K562 (cell line): ENCODE measurements around the gene HSBP1L1. TPM values are rescaled to one million over a fixed set of nuclear protein-coding genes. Genes with fewer than 3 reads are reported as not detected.
A peak's percentile ranks its signal among the peaks of the same experiment; 100 is the strongest.

ENCODE experiments used
- ATAC-seq: fragments of 200-7000 bp; cut with Tn5 transposase; 3 replicates; pipeline ENCODE4 v1.9.1; 2020; ENCODE audit warnings: moderate library complexity
- BruUV-seq: library from RNA; stranded (reverse); fragments of 400-500 nt; replicated peaks from 2 replicates; lab custom pipeline; 2021; lab: Mats Ljungman, UMichigan
- CTCF ChIA-PET: fragments of 300-600 bp; formaldehyde crosslinking; extraction: SDS; loops from one replicate; lab custom pipeline; 2021; ENCODE audit warnings: low intra/inter-chr PET ratio; lab: Yijun Ruan, JAX
- POLR2A ChIA-PET: fragments of 300-600, 350-650 bp; sonication (Branson Sonifier 250); formaldehyde crosslinking; extraction: SDS; loops from one replicate; lab custom pipeline; 2021; ENCODE audit warnings: antibody characterized with exemption, inconsistent platforms; lab: Yijun Ruan, JAX
- DNase-seq, 4 experiments: peaks; one replicate each; pipeline versions ENCODE4 v3.0.0 to v3.0.0-alpha.2; 2011 to 2018; ENCODE audit warnings: low spot score in 3 of 4, mixed read lengths in 3 of 4; ENCODE audit errors: extremely low read depth in 1 of 4
- FAIRE-seq: peaks from 2 replicates; lab custom pipeline; 2011; peaks lifted over from hg19 to GRCh38; lab: Jason Lieb, UNC
- H2AFZ ChIP-seq: 2 replicates; pipeline ENCODE4 v1.6.0; 2011; ENCODE audit warnings: low read depth, low read length, control low read depth, inconsistent platforms
- H3K27ac ChIP-seq: fragments of 200-600 bp; 3 replicates; pipeline ENCODE4 v1.8.0; 2011; ENCODE audit warnings: low read depth, mild to moderate bottlenecking, control low read depth, inconsistent platforms, low read length, moderate library complexity, mixed read lengths; ENCODE audit errors: extremely low read depth
- H3K27me3 ChIP-seq, 2 experiments: fragments of 300-600 bp in 1 of 2; 2 replicates in 1 of 2; 3 replicates in 1 of 2; pipeline versions ENCODE4 v1.6.0 to v1.8.0; 2011; ENCODE audit warnings: inconsistent platforms in 2 of 2, low read length in 2 of 2, mild to moderate bottlenecking in 1 of 2, mixed read lengths in 1 of 2, moderate library complexity in 1 of 2; ENCODE audit not compliant: control insufficient read depth in 2 of 2, insufficient read depth in 2 of 2
- H3K36me3 ChIP-seq: fragments of 300-600 bp; 3 replicates; pipeline ENCODE4 v1.8.0; 2011; ENCODE audit warnings: mild to moderate bottlenecking, low read length, inconsistent platforms; ENCODE audit not compliant: control insufficient read depth, insufficient read depth
- H3K4me1 ChIP-seq, 2 experiments: fragments of 200-600 bp in 1 of 2; replicated peaks in 1 of 2; 2 replicates in 1 of 2; 3 replicates in 1 of 2; pipeline versions ENCODE4 v1.5.1 to v1.8.0; 2011; ENCODE audit warnings: inconsistent platforms in 2 of 2, low read length in 2 of 2, mild to moderate bottlenecking in 1 of 2, mixed read lengths in 1 of 2, moderate library complexity in 1 of 2; ENCODE audit not compliant: control insufficient read depth in 2 of 2, insufficient read depth in 2 of 2
- H3K4me2 ChIP-seq: 2 replicates; pipeline ENCODE4 v1.6.1; 2011; ENCODE audit warnings: low read length, control low read depth, inconsistent platforms, mixed read lengths; ENCODE audit not compliant: insufficient read depth
- H3K4me3 ChIP-seq: fragments of 200-600 bp; sonication (generic), shearing (Covaris generic); 2 replicates; pipeline ENCODE4 v1.5.1; 2016; ENCODE audit warnings: control low read depth, inconsistent platforms
- H3K79me2 ChIP-seq: fragments of 200-600 bp; 3 replicates; pipeline ENCODE4 v1.8.0; 2011; ENCODE audit warnings: low read length, inconsistent platforms; ENCODE audit not compliant: control insufficient read depth, insufficient read depth
- H3K9ac ChIP-seq, 2 experiments: 2 replicates each; pipeline versions ENCODE4 v1.6.0 to v1.6.1; 2011; ENCODE audit warnings: low read depth in 2 of 2, low read length in 2 of 2, control low read depth in 1 of 2, inconsistent platforms in 1 of 2, mild to moderate bottlenecking in 1 of 2, mixed read lengths in 1 of 2; ENCODE audit not compliant: insufficient read depth in 1 of 2
- H3K9me1 ChIP-seq: one replicate; pipeline ENCODE4 v1.6.0; 2011; ENCODE audit warnings: inconsistent platforms, mild to moderate bottlenecking, low read length, moderate library complexity; ENCODE audit not compliant: control insufficient read depth, insufficient read depth
- H3K9me3 ChIP-seq: replicated peaks from 2 replicates; pipeline ENCODE4 v1.5.1; 2011; ENCODE audit warnings: low read depth, low read length, inconsistent platforms; ENCODE audit not compliant: control insufficient read depth, insufficient read depth
- H4K20me1 ChIP-seq: replicated peaks from 2 replicates; pipeline ENCODE4 v1.6.1; 2011; ENCODE audit warnings: low read length, inconsistent platforms, mixed read lengths; ENCODE audit not compliant: control insufficient read depth, insufficient read depth
- CBX1 ChIP-seq: sonication (generic); IDR thresholded peaks from 2 replicates; pipeline ENCODE4 v1.6.1; 2016; ENCODE audit warnings: antibody characterized with exemption, low read depth, mild to moderate bottlenecking
- E2F6 ChIP-seq, 2 experiments: IDR thresholded peaks; 2 replicates each; pipeline ENCODE4 v1.6.1; 2011; ENCODE audit warnings: borderline replicate concordance in 1 of 2, control low read depth in 1 of 2, low read depth in 1 of 2, low read length in 1 of 2, mild to moderate bottlenecking in 1 of 2, mixed read lengths in 1 of 2, moderate library complexity in 1 of 2; ENCODE audit not compliant: insufficient read depth in 1 of 2, insufficient read length in 1 of 2, poor library complexity in 1 of 2, severe bottlenecking in 1 of 2; ENCODE audit errors: extremely low read depth in 1 of 2
- L3MBTL2 ChIP-seq: fragments of 450-650 bp; IDR thresholded peaks from 2 replicates; pipeline ENCODE4 v1.6.1; 2016; ENCODE audit warnings: mild to moderate bottlenecking, moderate library complexity
- MGA ChIP-seq: fragments of 450-650 bp; IDR thresholded peaks from 2 replicates; pipeline ENCODE4 v1.6.1; 2016; ENCODE audit warnings: mild to moderate bottlenecking, moderate library complexity
- WGBS: fragments of 100-300 bp; shearing (Covaris generic); methylation state at CpG from one replicate; pipeline ENCODE4 v1.1.6; 2016; ENCODE audit warnings: low coverage, mixed read lengths; ENCODE audit not compliant: insufficient coverage; ENCODE audit errors: missing lambda C conversion rate; 5-methylcytosine and 5-hydroxymethylcytosine counted together
- in situ Hi-C: fragments of 300-500 bp; cut with MboI; formaldehyde crosslinking; loops from 4 replicates; pipeline ENCODE4 v1.15.0; 2018; ENCODE audit warnings: inconsistent platforms, mixed read lengths
- intact Hi-C: fragments of 100-400 bp; cut with micrococcal nuclease; formaldehyde crosslinking; loops from 2 replicates; pipeline ENCODE4 v1.14.2; 2022
- polyA plus RNA-seq, 8 experiments: library from polyadenylated mRNA; depleted of rRNA in 4 of 8; stranded (reverse) in 5 of 8; unstranded in 3 of 8; fragments of >200 nt; fragmentation: Nextera tagmentation in 2 of 8; fragmentation: Illumina TruSeq in 1 of 8; extraction: Ambion mirVana in 2 of 8; extraction: Trizol in 1 of 8; gene quantifications; 2 replicates each; pipeline versions ENCODE4 v1.2.1 to v1.2.3, GENCODE V29; 2011 to 2014; ENCODE audit warnings: inconsistent platforms in 1 of 8, missing spikeins in 1 of 8
- total RNA-seq, 7 experiments: library from RNA; depleted of rRNA in 6 of 7; stranded (reverse); fragments of >200 nt in 6 of 7; fragmentation: Illumina TruSeq in 2 of 7; extraction: Trizol in 2 of 7; gene quantifications; 2 replicates each; pipeline versions ENCODE4 v1.2.1 to v1.2.3, GENCODE V29; 2011 to 2021; ENCODE audit warnings: low replicate concordance in 1 of 7
- TF ChIP-seq, protein P1 (sequence below): sonication (generic); formaldehyde crosslinking; IDR thresholded peaks from 2 replicates; pipeline ENCODE4 v1.8.1; 2023; ENCODE audit warnings: mild to moderate bottlenecking, missing genetic modification reagents

HSBP1L1 gene
- total and polyA plus RNA-seq, 9 of the 15 experiments (the other 6 are each of a cell fraction or from before 2014, with no cell fraction given) = 0.24 to 0.36 TPM; not detected in 7

- H3K4me1 ChIP-seq = peaks cover 6 to 28% of the 10 kb centered on the region in 2 experiments; a peak in 4 of 5 replicates
- peak in 1 of 4 experiments; percentile 16 for DNase-seq
- no TSS peak for BruUV-seq
- FAIRE-seq = no peak
- POLR2A ChIA-PET = interaction anchor here (1.9 kb wide), 1 partner anchor 14 kb away, joined by 7 read pairs; no protein-coding TSS in a partner anchor
- H3K27me3 ChIP-seq = no peaks in the 10 kb centered on the region
- no peak overlapping the region for H3K9ac ChIP-seq
- H3K9me3 ChIP-seq = no peaks in the 10 kb centered on the region
- WGBS = 57% methylated on average over 10 of the region's 10 CpGs
- in situ Hi-C loops = no loop called here
- H3K27ac ChIP-seq = no peak overlapping the region
- ATAC-seq = no peak
- H3K9me1 ChIP-seq = no peaks in the 10 kb centered on the region
- intact Hi-C loops = no loop called here
- no peak overlapping the region for H3K4me2 ChIP-seq
- no peak overlapping the region for H2AFZ ChIP-seq
- peaks cover 8% of the 10 kb centered on the region; the same call in 1 of the 3 replicates for H3K79me2 ChIP-seq
- CTCF ChIA-PET = no interaction called here
- H4K20me1 ChIP-seq = no peaks in the 10 kb centered on the region
- no peaks in the 10 kb centered on the region for H3K36me3 ChIP-seq
- TF ChIP-seq, protein P1, sequence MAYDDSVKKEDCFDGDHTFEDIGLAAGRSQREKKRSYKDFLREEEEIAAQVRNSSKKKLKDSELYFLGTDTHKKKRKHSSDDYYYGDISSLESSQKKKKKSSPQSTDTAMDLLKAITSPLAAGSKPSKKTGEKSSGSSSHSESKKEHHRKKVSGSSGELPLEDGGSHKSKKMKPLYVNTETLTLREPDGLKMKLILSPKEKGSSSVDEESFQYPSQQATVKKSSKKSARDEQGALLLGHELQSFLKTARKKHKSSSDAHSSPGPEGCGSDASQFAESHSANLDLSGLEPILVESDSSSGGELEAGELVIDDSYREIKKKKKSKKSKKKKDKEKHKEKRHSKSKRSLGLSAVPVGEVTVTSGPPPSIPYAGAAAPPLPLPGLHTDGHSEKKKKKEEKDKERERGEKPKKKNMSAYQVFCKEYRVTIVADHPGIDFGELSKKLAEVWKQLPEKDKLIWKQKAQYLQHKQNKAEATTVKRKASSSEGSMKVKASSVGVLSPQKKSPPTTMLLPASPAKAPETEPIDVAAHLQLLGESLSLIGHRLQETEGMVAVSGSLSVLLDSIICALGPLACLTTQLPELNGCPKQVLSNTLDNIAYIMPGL = no peak
- TF ChIP-seq L3MBTL2 = peak; percentile 57; the same call in 1 of the 2 replicates
- peak; percentile 72 for TF ChIP-seq MGA
- peak in 1 of 2 experiments; percentile 47 for TF ChIP-seq E2F6 (IDR thresholded peaks at IDR 0.05; ENCODE audit: borderline replicate concordance in 1 of 2, extremely low read depth in 1 of 2, insufficient read depth in 1 of 2, insufficient read length in 1 of 2, low read depth in 1 of 2, low read length in 1 of 2, poor library complexity in 1 of 2, severe bottlenecking in 1 of 2)
- TF ChIP-seq CBX1 = no peak
- no peak overlapping the region for H3K4me3 ChIP-seq
Observed at GRCh38 chr18:79953971-79954651, 10.3 kb upstream of the HSBP1L1 start.
